NK-92 (cell line): Measurements from ENCODE around the gene NINJ2.
"Not testable (repeated sequence)": the region's sequence is repeated elsewhere in the genome, so short reads cannot be mapped to it uniquely, and the experiment has no call there.

ENCODE experiments used
- DNase-seq: peaks from one replicate; lab custom pipeline; 2025; ENCODE audit not compliant: unreplicated experiment; lab: John Stamatoyannopoulos, UW

Gene NINJ2

GRCh38 chr12:588024-588322 lies 75.3 kb downstream of the NINJ2 start:
- DNase-seq: no peak

GRCh38 chr12:587132-588023 lies 75.9 kb downstream of the NINJ2 start:
- no peak for DNase-seq

GRCh38 chr12:586318-587071 lies 76.8 kb downstream of the NINJ2 start:
- DNase-seq: no peak

- DNase-seq: no peak
Measured at GRCh38 chr12:585062-586061, 77.9 kb downstream of the NINJ2 start.

- DNase-seq: no peak
Measured at GRCh38 chr12:583251-583869, 79.9 kb downstream of the NINJ2 start.

- no peak for DNase-seq
Measured at GRCh38 chr12:581746-582145, 81.5 kb downstream of the NINJ2 start.

GRCh38 chr12:581321-581720 lies 81.9 kb downstream of the NINJ2 start:
- no peak for DNase-seq

- no peak for DNase-seq
Measured at GRCh38 chr12:580813-581212, 82.4 kb downstream of the NINJ2 start.

GRCh38 chr12:579420-580110 lies 83.7 kb downstream of the NINJ2 start:
- DNase-seq: no peak

GRCh38 chr12:578748-579419 lies 84.4 kb downstream of the NINJ2 start:
- DNase-seq: no peak

- not testable (repeated sequence) for DNase-seq
Measured at GRCh38 chr12:577994-578747, 85.1 kb downstream of the NINJ2 start.

- DNase-seq: no peak
Measured at GRCh38 chr12:576615-577110, 86.6 kb downstream of the NINJ2 start.

GRCh38 chr12:575948-576614 lies 87.2 kb downstream of the NINJ2 start:
- DNase-seq: no peak

GRCh38 chr12:575129-575502 lies 88.1 kb downstream of the NINJ2 start:
- DNase-seq: no peak

- no peak for DNase-seq
Measured at GRCh38 chr12:574475-575128, 88.6 kb downstream of the NINJ2 start.

- no peak for DNase-seq
Measured at GRCh38 chr12:573232-573631, 90.0 kb downstream of the NINJ2 start.

- DNase-seq: no peak
Measured at GRCh38 chr12:572532-572899, 90.7 kb downstream of the NINJ2 start.
